Stimulated activated CD8-positive, alpha-beta memory T cell treated with anti-CD3 and anti-CD28 coated beads, Interleukin-7, amount 100 ng/mL, for 48 hours (primary cell): ENCODE data around the gene LCE7A.

ENCODE experiments used
- DNase-seq, 2 donors: peaks; one replicate each; pipeline ENCODE4 v3.0.0-alpha.2; 2020; ENCODE audit warnings: low read depth in 1 of 2; ENCODE audit errors: extremely low read depth in 1 of 2

LCE7A gene

DNA sequence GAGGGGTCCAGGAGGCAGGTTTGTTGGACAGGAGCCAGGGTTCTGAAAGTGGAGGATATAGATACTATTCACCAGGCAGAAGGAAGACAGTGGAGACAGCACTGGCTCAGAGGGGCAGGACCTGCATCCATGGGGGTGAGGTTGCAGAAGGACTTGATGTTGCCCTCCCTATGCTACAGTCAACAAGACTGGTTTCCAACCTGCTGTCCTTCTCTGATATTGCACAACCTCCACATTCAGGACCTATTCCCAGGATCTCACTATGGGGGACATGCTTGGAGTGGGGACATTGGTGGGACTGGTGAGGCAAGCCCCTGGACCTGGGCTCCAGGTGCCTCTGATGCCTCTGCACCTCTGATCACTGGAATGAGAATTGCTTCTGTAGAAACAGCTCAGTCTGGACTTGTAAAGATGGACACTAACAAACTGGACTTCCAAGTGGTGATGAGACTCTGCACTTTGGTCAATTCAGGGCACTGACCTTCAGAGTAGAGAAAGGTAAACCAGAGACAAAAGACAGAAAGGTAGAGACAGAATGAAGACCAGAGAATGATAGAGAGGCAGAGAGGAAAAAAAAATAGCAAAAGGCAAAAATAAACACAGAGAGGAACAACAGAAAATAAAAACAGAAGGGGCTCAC, 19.9 kb downstream of the LCE7A start:
- DNase-seq: no peak

DNA sequence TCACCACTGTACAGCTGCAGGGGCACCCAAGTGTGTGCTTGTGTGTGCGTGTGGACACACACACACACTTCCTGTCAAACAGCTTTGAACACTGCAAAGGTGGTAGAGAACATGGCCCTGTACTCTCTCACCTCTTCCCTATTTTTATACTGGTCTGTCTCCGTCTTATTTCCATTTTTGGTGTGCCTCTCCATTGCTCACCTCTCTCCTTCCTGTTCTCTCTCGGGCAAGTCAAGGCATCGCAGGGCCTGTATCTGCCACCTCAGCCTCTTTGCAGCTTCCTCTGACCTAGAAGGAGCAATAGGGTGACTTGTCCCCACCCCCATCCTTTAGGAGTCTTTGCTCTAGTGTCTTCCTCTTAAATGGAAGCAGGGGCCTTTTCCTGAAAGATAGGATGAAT, 20.5 kb downstream of the LCE7A start:
- DNase-seq: no peak

- DNase-seq: no peak
These were observed 21.1 kb downstream of the LCE7A start for GRCh38 chr1:152880907-152881306.

DNA sequence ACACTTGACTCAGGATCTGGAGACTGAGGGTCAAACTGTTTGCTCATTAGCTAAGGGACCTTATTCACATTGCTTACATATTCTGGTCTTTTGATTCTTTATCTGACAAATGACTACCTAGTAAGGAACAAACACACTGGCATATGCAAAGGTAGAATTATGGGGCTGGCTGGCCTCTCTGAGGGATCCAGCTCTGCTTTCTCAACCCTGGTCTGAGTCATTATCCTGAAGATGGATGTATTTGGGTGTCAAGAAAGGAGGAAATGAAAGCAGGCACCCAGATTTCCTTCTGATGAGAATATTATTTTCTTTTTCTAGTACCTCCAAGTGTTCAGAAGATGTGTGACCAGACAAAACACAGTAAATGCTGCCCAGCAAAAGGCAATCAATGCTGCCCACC, 24.3 kb downstream of the LCE7A start:
- no peak for DNase-seq

DNA sequence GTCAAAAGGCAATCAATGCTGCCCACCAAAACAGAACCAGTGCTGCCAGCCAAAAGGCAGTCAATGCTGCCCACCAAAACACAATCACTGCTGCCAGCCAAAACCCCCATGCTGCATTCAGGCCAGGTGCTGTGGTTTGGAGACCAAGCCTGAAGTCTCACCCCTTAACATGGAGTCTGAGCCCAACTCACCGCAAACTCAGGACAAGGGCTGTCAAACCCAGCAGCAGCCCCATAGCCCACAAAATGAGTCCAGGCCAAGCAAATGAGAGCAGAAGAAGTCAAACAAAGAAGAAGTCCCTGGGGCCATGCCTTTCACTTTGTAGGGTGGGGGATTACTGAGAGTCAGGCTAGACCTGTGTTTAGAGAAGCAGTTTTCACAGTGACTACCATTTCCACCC, 24.7 kb downstream of the LCE7A start:
- DNase-seq: no peak

- no peak for DNase-seq
These were observed 25.3 kb downstream of the LCE7A start for GRCh38 chr1:152884966-152885624.

GRCh38 chr1:152886085-152886484, 26.3 kb downstream of the LCE7A start:
- no peak for DNase-seq

DNA sequence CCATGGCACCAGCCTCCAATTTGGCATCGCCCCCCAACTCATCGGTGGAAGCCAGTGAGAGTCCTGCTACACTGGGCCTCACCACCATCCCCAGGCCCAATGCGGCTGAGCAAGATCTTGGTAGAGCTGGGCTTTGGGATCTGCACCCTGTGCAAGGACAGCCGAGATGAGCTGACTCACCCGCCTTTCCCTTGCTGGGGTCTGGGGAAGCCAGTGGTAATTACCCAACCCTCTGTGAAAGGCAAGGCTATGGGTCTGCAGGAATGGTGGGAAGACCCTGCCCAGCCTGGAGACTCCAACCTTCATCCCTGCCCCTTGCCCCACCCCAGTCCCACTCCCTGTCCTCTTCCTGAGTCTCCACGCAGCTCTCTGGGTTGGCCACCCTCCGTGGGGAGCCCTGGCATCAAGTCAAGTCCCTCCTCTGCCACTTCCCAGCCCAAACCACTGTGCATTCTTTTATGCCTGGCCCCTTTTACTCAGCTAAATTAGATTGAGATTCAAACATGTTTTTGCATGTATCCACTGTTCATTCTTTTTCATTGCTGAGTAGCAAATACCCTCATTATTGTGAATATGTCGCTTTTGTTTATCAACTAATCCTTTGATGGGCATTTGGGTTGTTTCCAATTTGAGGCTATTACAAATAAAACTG, 27.1 kb downstream of the LCE7A start:
- DNase-seq: no peak

DNA sequence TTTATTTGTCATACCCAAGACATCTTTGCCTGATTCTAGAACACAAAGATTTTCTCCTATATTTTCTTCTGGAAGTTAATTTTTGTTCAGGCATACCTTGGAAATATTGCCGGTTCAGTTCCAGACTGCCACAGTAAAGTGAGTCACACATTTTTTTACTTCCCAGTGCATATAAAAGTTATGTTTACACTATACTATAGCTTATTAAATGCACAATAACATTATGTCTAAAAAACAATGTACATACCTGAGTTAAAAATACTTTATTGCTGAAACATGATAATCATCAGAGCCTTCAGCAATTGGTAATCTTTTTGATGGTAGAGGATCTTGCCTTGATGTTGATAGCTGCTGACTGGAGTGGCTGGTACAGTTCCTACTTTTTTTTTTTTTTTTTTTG, 28.3 kb downstream of the LCE7A start:
- DNase-seq: no peak

DNA sequence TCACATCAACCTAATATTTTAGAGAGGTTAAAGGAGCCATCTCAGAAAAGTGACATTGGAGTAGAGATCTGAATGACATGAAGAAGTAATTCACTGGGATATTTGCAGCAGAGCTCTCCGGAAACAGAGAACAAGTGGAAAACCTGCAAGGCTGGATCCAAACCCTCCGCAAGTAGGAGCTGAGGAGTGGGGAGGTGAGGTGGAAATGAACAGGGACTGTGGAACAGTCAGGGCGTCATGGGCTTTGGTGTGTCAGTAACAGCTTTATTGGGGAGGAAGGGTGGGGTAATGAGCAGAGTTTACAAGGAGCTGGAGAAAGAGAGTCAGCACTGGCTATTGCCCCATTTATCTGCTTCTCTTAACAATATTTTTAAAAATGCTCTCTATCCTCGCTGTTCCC, 39.2 kb downstream of the LCE7A start:
- DNase-seq: no peak

- DNase-seq: no peak
These were observed 40.1 kb downstream of the LCE7A start for GRCh38 chr1:152899883-152900282.

- no peak for DNase-seq
These were observed 41.8 kb downstream of the LCE7A start for GRCh38 chr1:152901631-152902030.

- DNase-seq: no peak
These were observed 42.8 kb downstream of the LCE7A start for GRCh38 chr1:152902636-152903035.

DNA sequence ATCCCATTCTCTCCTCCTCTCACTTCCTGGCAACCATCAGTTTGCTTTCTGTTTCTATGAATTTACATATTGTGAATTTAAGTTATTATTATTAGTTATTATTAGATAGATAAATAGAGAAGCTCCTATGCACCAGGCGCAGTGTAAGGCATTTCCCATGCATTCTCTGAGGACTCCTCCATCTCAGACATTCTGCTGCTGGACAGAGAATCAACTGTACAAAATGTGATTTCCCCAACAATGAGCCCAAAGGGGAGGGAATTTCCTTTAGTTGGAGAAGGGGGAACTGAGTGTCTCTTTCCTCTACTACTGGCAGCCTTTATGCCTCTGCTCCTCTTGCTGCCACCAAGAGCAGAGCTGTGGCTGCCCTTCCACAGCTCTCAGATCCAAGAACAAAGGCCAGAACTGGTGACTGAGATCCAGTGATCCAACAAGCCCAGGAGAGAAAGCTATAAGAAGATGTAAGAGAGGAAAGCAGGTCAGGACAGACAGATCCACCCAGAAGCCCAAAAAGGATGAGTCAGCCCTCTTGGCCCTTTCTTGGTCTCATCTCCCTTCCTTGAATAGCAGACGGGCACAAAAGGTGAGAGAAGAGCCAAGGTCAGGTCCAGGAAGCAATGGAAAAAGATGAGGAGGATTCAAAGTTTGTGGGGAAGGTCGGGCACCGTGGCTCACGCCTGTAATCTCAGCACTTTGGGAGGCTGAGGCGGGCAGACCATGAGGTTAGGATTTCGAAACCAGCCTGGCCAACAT, 45.1 kb downstream of the LCE7A start:
- no peak for DNase-seq

DNA sequence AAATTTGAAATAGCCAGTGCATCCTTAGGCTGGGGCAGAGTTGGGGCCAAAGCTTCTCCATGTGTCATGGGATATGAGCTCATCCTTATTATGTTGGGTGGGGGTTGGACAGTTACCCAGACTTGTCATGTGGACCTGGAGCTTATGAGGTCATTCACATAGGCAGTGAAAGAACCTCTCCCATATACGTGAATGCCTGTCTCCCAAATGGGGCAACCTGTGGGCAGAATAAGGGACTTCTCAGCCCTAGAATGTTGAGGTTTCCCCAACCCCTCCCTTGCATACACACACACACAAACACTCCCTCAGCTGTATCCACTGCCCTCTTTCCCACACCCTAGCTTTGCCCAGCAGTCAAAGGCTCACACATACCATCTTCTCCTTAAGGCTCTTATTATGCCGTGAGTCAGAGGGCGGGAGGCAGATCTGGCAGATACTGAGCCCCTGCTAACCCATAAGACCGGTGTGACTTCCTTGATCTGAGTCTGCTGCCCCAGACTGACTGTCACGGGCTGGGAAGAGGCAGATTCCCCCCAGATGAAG, 46.3 kb downstream of the LCE7A start:
- DNase-seq: no peak

- DNase-seq: no peak
These were observed 48.1 kb downstream of the LCE7A start, which contains the start of gene IVL for GRCh38 chr1:152907686-152908601. IVL (plus strand) TSS chr1:152908546; CDS start chr1:152909798, 1,252 bp downstream.

DNA sequence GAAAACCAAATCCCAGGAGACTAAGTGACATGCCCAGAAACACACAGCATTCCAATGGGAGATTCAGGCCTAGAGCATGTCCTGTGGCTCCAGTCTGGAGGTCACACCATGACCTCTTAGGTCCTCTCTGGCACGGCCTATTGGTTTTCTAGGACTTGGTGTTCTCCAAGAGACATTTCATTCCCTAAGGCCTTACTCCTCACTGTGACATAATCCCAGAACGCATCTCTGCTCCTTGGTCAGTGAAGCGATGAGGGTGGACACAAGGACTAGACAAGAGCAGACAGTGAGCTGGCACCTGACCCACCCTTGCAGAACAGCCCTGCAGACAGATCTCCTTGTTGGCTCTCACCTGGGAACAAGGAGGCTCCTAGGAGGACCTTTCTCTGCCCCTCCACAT, 49.4 kb downstream of the LCE7A start:
- DNase-seq: no peak
